Measurements from ENCODE around the gene ST3GAL4. TPM values are rescaled to one million over a fixed set of nuclear protein-coding genes. Genes with fewer than 3 reads are reported as not detected.
A peak's percentile ranks its signal among the peaks of the same experiment; 100 is the strongest.

Gene ST3GAL4
- total and polyA plus RNA-seq, 2 experiments from 2014 or later, result 19.1 to 25.6 TPM

DNA sequence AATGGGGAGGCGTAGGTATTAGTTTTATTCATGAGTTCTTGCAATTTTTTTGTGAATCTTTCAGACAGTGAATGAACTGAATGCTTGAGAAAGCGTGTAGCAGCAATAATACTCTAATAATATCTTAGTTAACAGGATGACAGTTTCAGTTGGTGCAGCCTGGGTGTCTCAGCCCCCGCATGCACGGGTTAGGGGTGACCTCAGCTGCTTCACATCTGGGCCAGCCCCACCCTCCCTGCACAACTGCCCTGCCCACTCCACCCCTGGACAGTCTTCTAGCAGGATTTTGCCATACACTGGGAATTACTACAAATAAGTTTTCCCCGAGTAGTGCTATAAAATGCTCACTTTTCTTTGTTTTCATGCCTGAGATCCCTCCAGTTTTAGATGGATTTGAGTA, 83.2 kb downstream of the ST3GAL4 start:
- Histone ChIP-seq H3K27ac (no peak overlapping the region), H3K9me3 (ENCODE audit: low read depth) (no peaks in the 10 kb centered on the region), H3K4me3 (no peak overlapping the region), H3K4me1 (ENCODE audit: low read depth) (peaks cover 3% of the 10 kb centered on the region), H3K36me3 (no peaks in the 10 kb centered on the region), H3K27me3 (peaks cover 4% of the 10 kb centered on the region)
- no peak for DNase-seq (ENCODE audit: low read depth in 1 of 2, low spot score in 1 of 2)
- TF ChIP-seq, protein P1, sequence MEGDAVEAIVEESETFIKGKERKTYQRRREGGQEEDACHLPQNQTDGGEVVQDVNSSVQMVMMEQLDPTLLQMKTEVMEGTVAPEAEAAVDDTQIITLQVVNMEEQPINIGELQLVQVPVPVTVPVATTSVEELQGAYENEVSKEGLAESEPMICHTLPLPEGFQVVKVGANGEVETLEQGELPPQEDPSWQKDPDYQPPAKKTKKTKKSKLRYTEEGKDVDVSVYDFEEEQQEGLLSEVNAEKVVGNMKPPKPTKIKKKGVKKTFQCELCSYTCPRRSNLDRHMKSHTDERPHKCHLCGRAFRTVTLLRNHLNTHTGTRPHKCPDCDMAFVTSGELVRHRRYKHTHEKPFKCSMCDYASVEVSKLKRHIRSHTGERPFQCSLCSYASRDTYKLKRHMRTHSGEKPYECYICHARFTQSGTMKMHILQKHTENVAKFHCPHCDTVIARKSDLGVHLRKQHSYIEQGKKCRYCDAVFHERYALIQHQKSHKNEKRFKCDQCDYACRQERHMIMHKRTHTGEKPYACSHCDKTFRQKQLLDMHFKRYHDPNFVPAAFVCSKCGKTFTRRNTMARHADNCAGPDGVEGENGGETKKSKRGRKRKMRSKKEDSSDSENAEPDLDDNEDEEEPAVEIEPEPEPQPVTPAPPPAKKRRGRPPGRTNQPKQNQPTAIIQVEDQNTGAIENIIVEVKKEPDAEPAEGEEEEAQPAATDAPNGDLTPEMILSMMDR (IDR thresholded peaks at IDR 0.05; ENCODE audit: low read depth, low read length), result no peak

DNA sequence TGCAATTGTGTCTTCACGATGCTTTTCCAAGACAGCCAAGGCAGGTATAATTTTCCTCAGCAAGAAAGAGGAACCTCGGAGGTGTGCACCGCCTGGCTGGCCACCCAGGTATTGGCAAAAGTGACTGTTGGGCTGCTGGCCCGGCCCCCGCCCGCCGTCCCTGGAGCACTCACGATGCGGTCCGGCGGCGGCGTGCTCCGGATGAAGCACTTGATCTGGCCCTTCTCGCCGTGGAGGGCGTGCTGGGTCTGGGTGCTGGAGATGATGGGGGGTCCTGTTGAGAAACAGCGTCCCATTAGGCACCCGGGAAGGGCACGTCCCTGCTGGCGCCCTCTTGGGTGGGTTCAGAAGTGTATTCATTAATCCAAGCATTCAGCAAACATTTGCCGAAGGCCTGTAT, 84.8 kb downstream of the ST3GAL4 start:
- H3K27ac ChIP-seq, result no peak overlapping the region
- DNase-seq (ENCODE audit: low read depth in 1 of 2, low spot score in 1 of 2), result no peak
- TF ChIP-seq, protein P1 (IDR thresholded peaks at IDR 0.05; ENCODE audit: low read depth, low read length), result no peak
- H3K9me3 ChIP-seq (ENCODE audit: low read depth), result no peaks in the 10 kb centered on the region
- H3K36me3 ChIP-seq, result no peaks in the 10 kb centered on the region
- peaks cover 4% of the 10 kb centered on the region for H3K27me3 ChIP-seq
- H3K4me3 ChIP-seq, result no peak overlapping the region
- H3K4me1 ChIP-seq (ENCODE audit: low read depth), result peaks cover 3% of the 10 kb centered on the region

DNA sequence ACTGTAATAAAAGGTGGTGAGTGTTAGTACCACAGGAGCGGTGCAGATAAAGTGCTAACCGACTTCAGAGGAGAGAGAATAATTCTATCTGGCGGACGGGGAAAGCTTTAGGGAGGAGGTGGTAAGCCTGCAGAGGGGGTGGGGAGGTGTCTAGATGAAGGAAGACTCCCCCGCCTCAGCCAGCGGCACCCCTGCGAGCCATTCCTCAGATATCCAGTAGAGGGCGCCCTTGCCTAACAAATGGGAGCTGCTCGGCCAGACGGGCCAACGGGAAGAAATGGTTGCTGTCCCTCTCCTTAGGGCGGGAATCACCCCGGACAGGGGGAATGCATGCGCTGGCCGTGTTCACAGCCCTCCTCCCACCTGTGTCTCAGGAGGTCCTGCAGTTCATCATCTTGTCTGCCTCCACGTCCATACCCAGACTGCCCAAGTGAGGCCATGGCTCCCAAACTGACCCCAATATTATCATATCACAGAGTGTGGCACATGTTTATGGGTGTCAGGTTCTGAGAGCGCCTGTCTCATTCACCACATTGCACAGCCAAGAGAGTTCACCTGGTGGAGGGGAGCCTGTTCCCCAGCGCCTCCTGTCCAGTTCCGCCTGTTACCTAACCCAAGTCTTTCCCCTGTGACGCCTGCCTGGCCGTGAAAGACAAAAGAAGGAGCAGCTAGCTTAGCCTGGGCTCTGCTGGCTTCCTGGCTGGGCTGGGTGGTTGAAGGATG, 85.5 kb downstream of the ST3GAL4 start:
- Histone ChIP-seq H3K36me3 (no peaks in the 10 kb centered on the region), H3K4me3 (no peak overlapping the region), H3K9me3 (ENCODE audit: low read depth) (no peaks in the 10 kb centered on the region), H3K4me1 (ENCODE audit: low read depth) (peaks cover 3% of the 10 kb centered on the region), H3K27me3 (peaks cover 4% of the 10 kb centered on the region), H3K27ac (no peak overlapping the region)
- TF ChIP-seq, protein P1 (IDR thresholded peaks at IDR 0.05; ENCODE audit: low read depth, low read length), result peak; percentile 90
- peak; percentile 81 to 86 for DNase-seq (ENCODE audit: low read depth in 1 of 2, low spot score in 1 of 2)

DNA sequence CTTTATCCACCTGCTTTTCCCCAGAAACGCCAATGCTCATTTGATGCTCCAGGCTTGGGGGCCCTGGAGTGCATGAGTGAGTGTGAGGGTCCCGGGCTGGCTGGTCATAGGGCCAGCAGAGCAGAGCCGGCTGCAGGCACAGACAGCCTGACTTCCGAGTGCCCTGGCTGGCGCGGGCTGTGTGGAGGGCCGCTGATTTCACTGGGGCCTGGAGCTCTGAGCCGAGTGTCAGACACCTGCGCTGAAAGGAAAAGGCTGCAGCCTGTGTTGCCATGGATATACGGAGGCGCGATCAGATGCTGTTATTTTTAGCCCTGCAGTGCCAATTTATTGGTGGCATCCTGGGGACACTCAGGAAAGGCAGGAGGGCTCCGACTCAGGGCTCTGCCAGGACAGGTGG, 87.6 kb downstream of the ST3GAL4 start:
- Histone ChIP-seq H3K27ac (no peak overlapping the region), H3K9me3 (ENCODE audit: low read depth) (no peaks in the 10 kb centered on the region), H3K4me1 (ENCODE audit: low read depth) (peaks cover 3% of the 10 kb centered on the region), H3K4me3 (no peak overlapping the region), H3K36me3 (no peaks in the 10 kb centered on the region), H3K27me3 (peaks cover 7% of the 10 kb centered on the region)
- TF ChIP-seq, protein P1 (IDR thresholded peaks at IDR 0.05; ENCODE audit: low read depth, low read length), result no peak
- no peak for DNase-seq (ENCODE audit: low read depth in 1 of 2, low spot score in 1 of 2)

DNA sequence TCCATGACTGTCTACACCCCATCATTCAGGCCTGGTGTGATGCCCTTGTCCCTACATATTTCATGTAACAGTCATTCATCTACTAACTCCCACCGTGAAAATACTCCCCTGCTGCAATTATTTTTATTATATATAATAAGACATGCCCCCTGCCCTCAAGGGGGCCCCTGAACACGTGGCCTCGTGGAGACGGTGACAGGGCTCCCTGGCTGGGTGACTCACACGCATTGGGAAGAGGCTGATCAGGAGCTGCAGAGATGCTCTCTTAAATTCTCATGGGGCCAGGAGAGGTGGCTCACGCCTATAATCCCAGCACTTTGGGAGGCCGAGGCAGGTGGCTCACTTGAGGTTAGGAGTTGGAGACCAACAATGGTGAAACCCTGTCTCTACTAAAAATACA, 88.6 kb downstream of the ST3GAL4 start:
- H3K27ac ChIP-seq, result no peak overlapping the region
- TF ChIP-seq, protein P1 (IDR thresholded peaks at IDR 0.05; ENCODE audit: low read depth, low read length), result no peak
- H3K36me3 ChIP-seq, result no peaks in the 10 kb centered on the region
- H3K27me3 ChIP-seq, result peaks cover 7% of the 10 kb centered on the region
- no peak overlapping the region for H3K4me3 ChIP-seq
- DNase-seq (ENCODE audit: low read depth in 1 of 2, low spot score in 1 of 2), result no peak
- no peaks in the 10 kb centered on the region for H3K9me3 ChIP-seq (ENCODE audit: low read depth)
- H3K4me1 ChIP-seq (ENCODE audit: low read depth), result peaks cover 3% of the 10 kb centered on the region

Data from cardiac muscle cell (in vitro differentiated cells and primary cell).